Measurements from ENCODE around the gene SPARCL1.

DNA sequence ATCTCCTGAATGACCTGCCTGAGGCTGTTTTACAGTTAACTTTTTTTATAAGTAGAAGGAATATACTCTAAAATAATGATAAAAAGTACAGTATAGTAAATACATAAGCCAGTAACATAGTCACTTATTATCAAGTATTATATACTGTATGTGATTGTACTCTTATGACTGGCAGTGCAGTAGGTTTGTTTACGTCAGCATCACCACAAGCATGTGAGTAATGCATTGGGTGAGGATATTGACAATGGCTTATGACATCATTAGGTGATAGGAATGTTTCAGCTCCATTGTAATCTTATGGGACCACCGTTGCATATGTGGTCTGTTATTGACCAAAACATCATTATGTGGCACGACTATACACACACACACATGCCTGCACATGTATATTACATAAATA, 86.3 kb downstream of the SPARCL1 start:
- no peak for TF ChIP-seq EZH2 (IDR thresholded peaks at IDR 0.05; ENCODE audit: insufficient read depth, poor library complexity, severe bottlenecking)
- TF ChIP-seq EZH2phosphoT487 (IDR thresholded peaks at IDR 0.05; ENCODE audit: insufficient read depth, low read depth): no peak
